ENCODE results near the gene CPEB4. TPM values are rescaled to one million over a fixed set of nuclear protein-coding genes. Genes with fewer than 3 reads are reported as not detected.

Gene CPEB4
- 10 to 100 TPM; 35.7 to 43.4 (median 40.6) TPM for polyA plus RNA-seq (ENCODE audit: insufficient read length in 4 of 4)

GRCh38 chr5:173887610-173888472 lies at the start of gene CPEB4:
Gene CPEB4, plus strand, starts transcription at chr5:173888349. Its CDS starts 1,385 bp downstream, at chr5:173889734.
- DNase-seq (ENCODE audit: low read depth in 4 of 4, low spot score in 3 of 4): peak; percentile 97 to 99 (median 98)

DNA sequence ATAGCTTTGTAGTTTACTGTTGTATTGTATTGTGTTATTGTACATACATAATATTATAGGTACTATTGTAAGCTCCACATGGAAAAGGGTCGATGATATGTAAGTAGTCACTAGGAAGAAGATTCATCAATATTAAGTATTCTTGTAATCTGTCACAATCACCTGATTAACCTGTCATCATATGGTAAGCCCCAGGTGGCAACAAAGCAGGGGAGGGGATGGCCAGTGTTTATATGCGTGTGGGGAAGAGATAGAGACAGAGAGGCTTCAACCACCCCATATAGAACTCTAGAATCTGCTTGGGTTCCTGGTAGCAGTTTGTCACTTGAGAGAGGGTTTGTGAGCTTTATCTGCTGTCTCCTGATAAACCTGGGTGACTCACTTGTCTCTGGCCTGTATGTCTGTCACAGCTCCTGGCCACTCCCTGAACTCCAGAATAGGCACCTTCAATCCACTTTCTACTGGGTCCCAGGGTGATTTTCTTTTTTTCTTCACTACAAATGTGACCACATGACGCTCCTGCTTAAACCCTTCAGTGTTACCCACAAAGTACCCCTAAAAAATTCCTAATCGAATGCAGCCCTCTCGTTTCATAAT lies 48.9 kb upstream of the CPEB4 start:
- no peak for DNase-seq (ENCODE audit: low read depth in 4 of 4, low spot score in 3 of 4)

DNA sequence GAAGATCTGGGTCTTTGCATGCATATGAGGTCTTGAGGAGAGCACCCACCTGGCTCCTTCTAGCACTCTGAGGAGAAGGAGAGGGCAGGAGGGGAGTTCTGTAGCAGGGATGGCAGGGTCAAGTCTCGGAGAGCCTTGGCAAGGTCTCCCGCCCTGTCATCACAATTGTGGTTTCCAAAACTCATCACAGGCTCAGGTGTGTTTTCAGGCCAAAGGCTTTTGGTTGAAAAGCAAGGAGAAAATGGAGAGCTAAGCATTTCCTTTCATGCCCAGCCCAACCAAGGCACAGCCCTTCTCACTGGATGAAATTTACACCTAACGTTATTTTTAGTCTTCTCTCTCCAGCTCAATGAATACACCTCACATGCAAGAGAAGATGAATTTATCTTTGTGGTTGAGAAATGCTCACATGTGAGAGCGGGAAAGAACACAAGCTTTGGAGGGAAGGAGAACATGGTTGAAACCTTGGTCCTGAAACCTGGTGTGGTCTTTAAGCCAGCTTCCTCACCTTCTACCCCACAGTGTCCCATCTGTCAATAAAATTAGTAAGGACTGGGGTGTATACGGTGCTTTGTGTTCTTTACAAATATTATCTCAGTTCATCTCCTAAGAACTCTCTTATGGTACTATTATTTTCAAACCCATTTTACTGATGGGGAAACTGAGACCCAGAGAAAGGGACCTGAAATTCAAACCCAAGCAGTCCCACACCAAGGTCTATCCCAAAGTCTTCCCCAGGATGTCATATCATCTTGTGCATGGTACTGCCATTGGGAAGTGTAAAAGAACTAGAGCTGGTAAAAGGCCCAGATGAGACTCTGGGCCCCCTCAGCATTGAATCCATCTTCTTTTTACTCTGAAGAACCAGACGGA lies 47.8 kb upstream of the CPEB4 start:
- no peak for DNase-seq (ENCODE audit: low read depth in 4 of 4, low spot score in 3 of 4)

DNA sequence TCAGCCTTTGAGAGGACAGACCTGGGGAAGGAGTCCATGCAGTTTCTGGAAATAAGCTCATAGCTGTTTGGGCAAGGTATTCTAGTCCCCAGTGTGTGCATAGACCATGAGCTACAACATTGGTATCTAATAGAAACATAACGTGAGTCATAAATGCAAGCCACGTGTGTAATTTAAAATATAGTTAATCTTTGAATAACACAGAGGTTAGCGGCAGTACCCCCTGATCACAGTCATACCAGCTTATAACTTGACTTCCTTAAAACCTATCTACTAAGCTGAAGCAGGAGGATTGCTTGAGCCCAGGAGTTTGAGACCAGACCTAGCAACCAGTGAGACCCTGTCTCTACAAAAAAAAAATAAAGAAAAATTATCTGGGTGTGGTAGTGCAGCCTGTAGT lies 46.4 kb upstream of the CPEB4 start:
- no peak for DNase-seq (ENCODE audit: low read depth in 4 of 4, low spot score in 3 of 4)

DNA sequence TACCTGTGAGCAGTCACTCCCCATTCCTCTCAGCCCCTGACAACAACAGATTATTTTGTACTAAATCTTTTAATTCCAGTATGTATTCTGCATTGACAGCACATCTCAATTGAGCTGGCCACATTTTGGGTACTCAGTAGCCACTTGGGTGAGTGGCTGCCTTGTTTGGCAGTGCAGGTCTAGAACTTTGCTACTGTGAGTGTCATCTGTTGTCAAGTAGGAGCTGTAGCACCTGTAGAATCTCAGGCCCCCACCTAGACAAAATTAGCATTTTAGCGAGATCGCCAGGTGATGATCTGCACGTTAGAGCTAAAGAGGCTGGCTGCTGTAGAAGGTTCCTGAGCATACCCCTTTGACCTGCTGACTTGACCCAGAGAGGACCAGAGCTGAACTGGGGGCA lies 44.4 kb upstream of the CPEB4 start:
- no peak for DNase-seq (ENCODE audit: low read depth in 4 of 4, low spot score in 3 of 4)

GRCh38 chr5:173845321-173845720 lies 42.8 kb upstream of the CPEB4 start:
- no peak for DNase-seq (ENCODE audit: low read depth in 4 of 4, low spot score in 3 of 4)

DNA sequence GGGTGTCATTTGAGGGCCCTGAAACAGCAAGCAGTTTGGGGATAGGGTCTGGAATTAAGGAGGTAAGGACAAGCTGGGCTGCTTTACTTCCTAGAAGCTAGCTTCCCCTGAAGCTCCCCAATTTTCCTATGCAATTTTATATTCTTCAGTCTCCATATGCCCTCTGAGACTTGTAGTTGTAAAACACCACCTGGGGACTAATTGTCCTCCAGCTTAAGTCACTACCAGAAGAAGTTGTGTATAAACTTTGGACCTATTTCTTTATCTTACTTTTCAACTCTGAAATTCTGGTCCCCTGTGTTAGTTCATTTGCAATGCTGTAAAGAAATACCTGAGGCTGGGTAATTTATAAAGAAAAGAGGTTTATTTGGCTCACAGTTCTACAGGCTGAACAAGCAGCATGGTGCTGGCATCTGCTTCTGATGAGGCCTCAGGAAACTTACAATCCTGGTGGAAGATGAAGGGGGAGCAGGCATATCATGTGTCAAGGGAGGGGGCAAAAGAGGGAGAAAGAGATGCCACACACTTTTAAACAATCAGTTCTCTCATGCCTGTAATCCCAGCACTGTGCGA lies 41.1 kb upstream of the CPEB4 start:
- no peak for DNase-seq (ENCODE audit: low read depth in 4 of 4, low spot score in 3 of 4)

GRCh38 chr5:173848986-173849596 lies 39.1 kb upstream of the CPEB4 start:
- DNase-seq (ENCODE audit: low read depth in 4 of 4, low spot score in 3 of 4): no peak

- DNase-seq (ENCODE audit: low read depth in 4 of 4, low spot score in 3 of 4): no peak
Observed at GRCh38 chr5:173849908-173850307, 38.2 kb upstream of the CPEB4 start.

GRCh38 chr5:173850659-173851058 lies 37.5 kb upstream of the CPEB4 start:
- DNase-seq (ENCODE audit: low read depth in 4 of 4, low spot score in 3 of 4): no peak

DNA sequence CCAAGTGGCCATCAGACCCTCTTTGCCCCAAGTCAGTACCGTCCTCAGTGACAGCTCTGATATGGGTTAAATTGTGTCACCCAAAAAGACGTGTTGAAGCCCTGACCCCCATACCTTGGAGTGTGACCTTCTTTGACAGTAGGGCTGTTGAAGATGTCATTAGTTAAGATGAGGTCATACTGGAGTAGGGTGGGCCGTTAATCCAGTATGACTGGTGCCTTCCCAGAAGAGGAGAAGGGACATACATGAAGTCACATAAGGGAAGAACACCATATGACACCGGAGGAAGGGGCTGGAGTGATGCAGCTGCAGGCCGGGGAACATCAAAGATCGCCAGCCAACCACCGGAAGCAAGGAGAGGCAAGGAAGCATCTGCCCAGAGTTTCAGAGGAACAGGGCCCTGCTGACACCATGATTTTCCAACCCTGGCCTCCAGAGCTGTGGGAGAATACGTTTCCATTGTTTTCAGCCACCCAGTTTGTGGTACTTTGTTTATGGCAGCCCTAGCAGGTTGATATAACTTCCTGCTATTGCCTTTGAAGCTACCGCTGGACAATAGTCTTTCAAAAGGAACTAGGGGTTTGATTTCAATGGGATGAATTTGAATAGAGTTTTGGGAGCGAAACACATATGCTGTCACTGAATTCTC lies 36.4 kb upstream of the CPEB4 start:
- DNase-seq (ENCODE audit: low read depth in 4 of 4, low spot score in 3 of 4): no peak

DNA sequence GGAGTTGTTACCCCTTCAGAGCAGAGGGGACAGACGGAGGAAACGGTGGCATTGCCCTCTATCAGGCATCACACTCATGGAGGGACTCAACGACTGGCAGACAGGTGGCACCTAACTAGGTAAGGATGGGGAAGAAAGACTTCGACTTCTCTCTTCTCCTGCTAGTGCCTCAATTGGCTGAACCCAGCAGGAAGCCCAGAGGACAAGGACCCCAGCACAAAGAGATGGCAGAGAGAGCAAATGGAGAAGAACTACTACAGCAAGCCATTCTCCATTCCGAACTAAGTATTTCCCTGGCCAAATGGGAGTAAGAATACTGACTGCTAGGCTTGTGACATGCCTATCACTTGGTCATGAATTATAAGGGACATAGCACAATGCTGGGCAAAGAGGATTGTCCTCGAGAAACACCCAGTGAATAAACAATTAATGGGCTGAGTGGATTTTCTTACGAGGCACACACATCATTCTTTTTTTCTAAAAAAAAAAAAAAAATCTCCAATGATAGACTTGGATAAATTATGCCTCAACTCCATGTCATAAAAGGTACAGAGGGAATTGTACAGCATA lies 35.3 kb upstream of the CPEB4 start:
- DNase-seq (ENCODE audit: low read depth in 4 of 4, low spot score in 3 of 4): no peak

DNA sequence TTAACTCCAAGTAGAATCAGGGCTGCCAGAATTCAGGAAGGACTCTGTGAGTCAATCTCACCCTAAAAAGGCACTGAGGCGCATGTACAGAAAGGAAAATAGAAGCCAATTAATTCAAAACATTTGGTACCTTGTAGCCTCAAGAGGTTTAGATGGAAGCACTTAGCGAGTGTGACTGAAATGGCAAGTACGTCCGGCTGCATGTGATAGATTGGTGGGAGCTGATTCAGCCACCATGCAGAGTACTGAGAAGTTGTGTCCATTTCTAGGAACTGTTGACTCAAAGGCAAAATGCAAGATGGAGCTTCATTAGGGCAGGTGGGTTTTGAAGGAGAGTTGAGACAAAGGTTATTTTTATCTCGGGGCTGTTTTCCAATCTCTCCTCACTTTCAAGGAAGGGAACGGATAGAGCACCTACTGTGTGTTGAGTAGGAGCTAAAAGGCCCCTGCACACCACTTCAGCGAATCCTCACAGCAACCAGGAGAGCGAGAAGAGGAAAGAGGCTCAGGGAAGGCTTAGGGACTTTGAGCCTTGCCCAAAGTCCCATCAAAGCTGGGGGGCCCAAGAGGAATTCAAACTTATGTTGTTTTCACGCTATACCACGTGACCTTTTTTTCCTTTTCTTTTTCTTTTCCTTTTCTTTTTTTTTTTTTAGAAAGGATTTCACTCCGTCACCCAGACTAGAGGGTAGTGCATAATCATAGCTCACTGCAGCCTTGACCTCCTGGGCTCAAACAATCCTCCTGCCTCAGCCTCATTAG lies 34.6 kb upstream of the CPEB4 start:
- DNase-seq (ENCODE audit: low read depth in 4 of 4, low spot score in 3 of 4): no peak

- DNase-seq (ENCODE audit: low read depth in 4 of 4, low spot score in 3 of 4): no peak
Observed at GRCh38 chr5:173855162-173855994, 32.8 kb upstream of the CPEB4 start.

- no peak for DNase-seq (ENCODE audit: low read depth in 4 of 4, low spot score in 3 of 4)
Observed at GRCh38 chr5:173855995-173856656, 32.0 kb upstream of the CPEB4 start.

DNA sequence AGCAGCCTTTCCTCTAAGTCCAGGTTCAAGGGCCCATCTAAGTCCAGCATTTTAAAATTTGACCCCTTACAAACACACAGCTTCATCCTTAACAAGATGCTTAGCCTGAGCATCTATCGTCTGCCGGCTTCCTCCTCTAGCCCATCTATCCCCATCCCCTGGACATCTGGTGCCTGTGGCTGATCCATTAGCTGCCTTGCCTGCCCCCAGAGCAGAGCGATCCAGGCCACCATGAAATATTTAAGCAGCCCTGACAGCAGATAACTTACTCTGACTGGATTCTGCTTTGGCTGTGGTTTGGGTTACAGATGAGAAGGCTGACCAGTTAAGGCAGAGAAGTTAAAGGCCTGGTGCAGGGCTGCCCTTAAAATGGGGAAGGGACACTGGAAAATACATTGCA lies 30.9 kb upstream of the CPEB4 start:
- DNase-seq (ENCODE audit: low read depth in 4 of 4, low spot score in 3 of 4): no peak

DNA sequence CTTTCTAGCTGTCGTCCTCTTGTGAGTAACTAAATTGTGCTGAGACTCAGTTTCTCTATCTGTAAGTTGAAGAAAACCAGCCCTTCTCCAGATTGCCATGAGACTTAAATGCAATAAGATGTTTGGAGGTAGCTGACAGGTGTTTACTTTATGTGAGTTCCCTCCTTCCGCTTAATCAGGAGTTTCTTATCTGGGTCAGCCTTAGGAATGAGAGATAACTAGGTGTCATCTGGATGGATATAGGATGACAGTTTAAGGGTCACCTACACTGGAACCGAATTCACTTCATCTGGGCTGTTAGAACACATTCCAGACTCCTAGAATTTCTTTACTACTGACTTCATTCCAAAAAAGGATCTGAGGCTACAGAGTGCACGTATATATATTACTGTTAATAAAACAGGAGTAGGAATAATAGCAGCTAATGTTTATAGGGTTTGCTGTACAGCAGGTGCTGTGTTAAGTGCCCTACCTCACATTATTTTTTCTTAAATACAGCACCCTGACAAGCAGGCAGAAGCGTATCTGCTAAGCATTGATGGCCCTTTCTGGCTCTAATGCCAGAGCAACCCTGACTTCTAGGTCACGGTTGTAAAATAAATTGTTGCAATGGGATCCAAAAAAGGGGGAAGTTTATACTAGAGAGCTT lies 30.0 kb upstream of the CPEB4 start:
- no peak for DNase-seq (ENCODE audit: low read depth in 4 of 4, low spot score in 3 of 4)
